NCI-H1092 (cell line): ENCODE measurements around the gene NUFIP2.
"Not testable (repeated sequence)": the region's sequence is repeated elsewhere in the genome, so short reads cannot be mapped to it uniquely, and the experiment has no call there.

Source experiments
- DNase-seq: peaks from one replicate; lab custom pipeline; 2025; lab: John Stamatoyannopoulos, UW

NUFIP2 gene

GRCh38 chr17:29279397-29280070 is 14.4 kb downstream of the NUFIP2 start:
- DNase-seq = no peak

- no peak for DNase-seq
Measured at GRCh38 chr17:29278692-29279091, 15.3 kb downstream of the NUFIP2 start.

- no peak for DNase-seq
Measured at GRCh38 chr17:29273924-29274323, 20.0 kb downstream of the NUFIP2 start.

GRCh38 chr17:29271980-29272379 is 22.0 kb downstream of the NUFIP2 start:
- not testable (repeated sequence) for DNase-seq

- DNase-seq = no peak
Measured at GRCh38 chr17:29263916-29264315, 30.0 kb downstream of the NUFIP2 start.

- DNase-seq = no peak
Measured at GRCh38 chr17:29257756-29258155, 36.2 kb downstream of the NUFIP2 start.

GRCh38 chr17:29256735-29257466 is 37.0 kb downstream of the NUFIP2 start:
- DNase-seq = no peak

GRCh38 chr17:29255926-29256522 is 37.9 kb downstream of the NUFIP2 start:
- DNase-seq = no peak

GRCh38 chr17:29253037-29253436 is 40.9 kb downstream of the NUFIP2 start:
- DNase-seq = no peak

- DNase-seq = no peak
Measured at GRCh38 chr17:29252101-29252791, 41.7 kb downstream of the NUFIP2 start.

GRCh38 chr17:29251184-29251583 is 42.8 kb downstream of the NUFIP2 start:
- no peak for DNase-seq

- DNase-seq = no peak
Measured at GRCh38 chr17:29250666-29251065, 43.3 kb downstream of the NUFIP2 start.

- DNase-seq = no peak
Measured at GRCh38 chr17:29248845-29249244, 45.1 kb downstream of the NUFIP2 start.

- no peak for DNase-seq
Measured at GRCh38 chr17:29247219-29247618, 46.7 kb downstream of the NUFIP2 start.

GRCh38 chr17:29246628-29247027 is 47.3 kb downstream of the NUFIP2 start, which contains the start of gene CRYBA1:
CRYBA1 (plus strand) TSS chr17:29246859; CDS start chr17:29246864, 5 bp downstream.
- DNase-seq = no peak

GRCh38 chr17:29245401-29245800 is 48.5 kb downstream of the NUFIP2 start:
- DNase-seq = no peak

- no peak for DNase-seq
Measured at GRCh38 chr17:29243792-29244191, 50.2 kb downstream of the NUFIP2 start.

- no peak for DNase-seq
Measured at GRCh38 chr17:29242790-29243189, 51.2 kb downstream of the NUFIP2 start.

- no peak for DNase-seq
Measured at GRCh38 chr17:29242051-29242450, 51.9 kb downstream of the NUFIP2 start.

- DNase-seq = no peak
Measured at GRCh38 chr17:29240968-29241963, 52.7 kb downstream of the NUFIP2 start.

- DNase-seq = no peak
Measured at GRCh38 chr17:29240477-29240876, 53.5 kb downstream of the NUFIP2 start.
